ENCODE measurements around the gene SIGLEC6. TPM values are rescaled to one million over a fixed set of nuclear protein-coding genes. Genes with fewer than 3 reads are reported as not detected.
"Not testable (repeated sequence)": the region's sequence is repeated elsewhere in the genome, so short reads cannot be mapped to it uniquely, and the experiment has no call there.

The SIGLEC6 gene
- polyA plus RNA-seq, 2 donors, result 0.13 TPM; not detected in 1

- H3K4me3 ChIP-seq (ENCODE audit: low read depth in 1 of 2, low read length in 2 of 2), result no peak overlapping the region
- H3K4me1 ChIP-seq (ENCODE audit: control insufficient read depth in 2 of 2, insufficient read depth in 2 of 2, low read length in 1 of 2), result no peaks in the 10 kb centered on the region
- no peaks in the 10 kb centered on the region for H3K36me3 ChIP-seq (ENCODE audit: control insufficient read depth in 2 of 2, insufficient read depth in 2 of 2, low read length in 1 of 2)
- 47 to 49% methylated on average over 3 of the region's 3 CpGs for WGBS, 2 donors
- H3K9me3 ChIP-seq (ENCODE audit: control insufficient read depth in 2 of 2, insufficient read depth in 1 of 2, low read depth in 1 of 2, low read length in 1 of 2), result peaks cover 0 to 4% of the 10 kb centered on the region in 2 donors
- no peak overlapping the region for H3K27ac ChIP-seq (ENCODE audit: low read depth in 2 of 2, low read length in 1 of 2)
- no peaks in the 10 kb centered on the region for H3K27me3 ChIP-seq (ENCODE audit: control insufficient read depth in 1 of 2, insufficient read depth in 2 of 2, low read length in 2 of 2)
Observed at GRCh38 chr19:51503896-51504295, 27.6 kb downstream of the SIGLEC6 start.

DNA sequence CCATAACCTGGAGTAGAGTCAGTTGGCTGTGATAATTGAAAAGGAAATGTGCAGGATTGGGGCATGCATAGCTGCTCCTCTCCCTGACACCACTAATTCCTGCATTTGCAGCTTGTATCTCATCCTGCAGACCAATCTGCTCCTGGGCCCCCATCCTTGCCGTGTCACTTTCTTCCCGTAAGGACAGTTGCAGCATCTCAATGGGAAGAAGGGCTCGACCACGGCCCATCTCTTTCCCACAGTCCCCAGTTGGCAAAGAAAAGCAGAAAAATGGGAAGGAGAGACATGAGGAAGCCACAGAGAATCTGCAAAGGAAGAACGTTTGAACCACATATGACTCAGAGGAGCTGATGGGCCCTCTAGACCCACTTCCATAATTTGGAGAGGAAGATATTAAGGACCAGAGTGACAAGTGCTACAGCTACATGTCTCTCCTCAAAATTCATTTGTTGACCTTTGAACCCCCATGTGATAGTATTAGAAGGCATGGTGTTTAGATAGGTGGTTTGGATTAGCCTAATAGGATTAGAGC is 28.1 kb downstream of the SIGLEC6 start:
- H3K4me1 ChIP-seq (ENCODE audit: control insufficient read depth in 2 of 2, insufficient read depth in 2 of 2, low read length in 1 of 2), result no peaks in the 10 kb centered on the region
- no peak overlapping the region for H3K27ac ChIP-seq (ENCODE audit: low read depth in 2 of 2, low read length in 1 of 2)
- 74 to 78% methylated on average over 5 of the region's 5 CpGs for WGBS, 2 donors
- H3K27me3 ChIP-seq (ENCODE audit: control insufficient read depth in 1 of 2, insufficient read depth in 2 of 2, low read length in 2 of 2), result no peaks in the 10 kb centered on the region
- no peak overlapping the region for H3K4me3 ChIP-seq (ENCODE audit: low read depth in 1 of 2, low read length in 2 of 2)
- H3K36me3 ChIP-seq (ENCODE audit: control insufficient read depth in 2 of 2, insufficient read depth in 2 of 2, low read length in 1 of 2), result no peaks in the 10 kb centered on the region
- H3K9me3 ChIP-seq (ENCODE audit: control insufficient read depth in 2 of 2, insufficient read depth in 1 of 2, low read depth in 1 of 2, low read length in 1 of 2), result peaks cover 0 to 4% of the 10 kb centered on the region in 2 donors

- H3K27ac ChIP-seq (ENCODE audit: low read depth in 2 of 2, low read length in 1 of 2), result no peak within 1 kb of the TSS
- WGBS, 2 donors, result 59 to 72% methylated on average over 12 of the region's 12 CpGs
- H3K36me3 ChIP-seq (ENCODE audit: control insufficient read depth in 2 of 2, insufficient read depth in 2 of 2, low read length in 1 of 2), result no peaks in the 10 kb centered on the region
- no peaks in the 10 kb centered on the region for H3K4me1 ChIP-seq (ENCODE audit: control insufficient read depth in 2 of 2, insufficient read depth in 2 of 2, low read length in 1 of 2)
- peaks cover 0 to 4% of the 10 kb centered on the region in 2 donors for H3K9me3 ChIP-seq (ENCODE audit: control insufficient read depth in 2 of 2, insufficient read depth in 1 of 2, low read depth in 1 of 2, low read length in 1 of 2)
- H3K4me3 ChIP-seq (ENCODE audit: low read depth in 1 of 2, low read length in 2 of 2), result no peak within 1 kb of the TSS
- H3K27me3 ChIP-seq (ENCODE audit: control insufficient read depth in 1 of 2, insufficient read depth in 2 of 2, low read length in 2 of 2), result no peaks in the 10 kb centered on the region
Observed at GRCh38 chr19:51501594-51502263, 29.7 kb downstream of the SIGLEC6 start, which contains the start of gene SIGLEC12. Gene SIGLEC12 (minus strand): TSS chr19:51501800. CDS start chr19:51501733, 67 bp downstream.

DNA sequence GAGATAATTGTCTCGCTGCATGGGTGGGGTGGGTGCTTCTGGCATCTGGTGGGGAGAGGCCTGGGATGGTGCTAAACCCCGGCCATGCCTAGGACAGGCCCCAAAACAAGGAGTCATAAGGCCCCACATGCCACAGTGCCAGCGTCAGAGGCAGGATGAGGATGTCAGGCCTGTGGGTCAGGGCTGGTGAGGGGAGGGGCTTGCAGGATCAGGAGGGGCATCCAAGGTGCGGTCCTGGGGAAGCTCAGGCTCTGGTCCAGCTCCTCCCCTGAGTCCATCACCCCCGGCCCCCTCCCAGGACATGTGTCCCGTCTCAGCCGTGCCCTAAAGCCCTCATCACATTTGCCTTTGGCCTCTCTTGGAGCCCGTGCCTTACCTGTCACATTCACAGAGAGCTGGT is 30.5 kb downstream of the SIGLEC6 start:
- not testable (repeated sequence) for H3K27ac ChIP-seq (ENCODE audit: low read depth in 2 of 2, low read length in 1 of 2); H3K36me3 ChIP-seq (ENCODE audit: control insufficient read depth in 2 of 2, insufficient read depth in 2 of 2, low read length in 1 of 2); H3K4me3 ChIP-seq (ENCODE audit: low read depth in 1 of 2, low read length in 2 of 2); H3K27me3 ChIP-seq (ENCODE audit: control insufficient read depth in 1 of 2, insufficient read depth in 2 of 2, low read length in 2 of 2); H3K9me3 ChIP-seq (ENCODE audit: control insufficient read depth in 2 of 2, insufficient read depth in 1 of 2, low read depth in 1 of 2, low read length in 1 of 2); H3K4me1 ChIP-seq (ENCODE audit: control insufficient read depth in 2 of 2, insufficient read depth in 2 of 2, low read length in 1 of 2)
- 51 to 60% methylated on average over 7 to 8 of the region's 8 CpGs for WGBS, 2 donors

DNA sequence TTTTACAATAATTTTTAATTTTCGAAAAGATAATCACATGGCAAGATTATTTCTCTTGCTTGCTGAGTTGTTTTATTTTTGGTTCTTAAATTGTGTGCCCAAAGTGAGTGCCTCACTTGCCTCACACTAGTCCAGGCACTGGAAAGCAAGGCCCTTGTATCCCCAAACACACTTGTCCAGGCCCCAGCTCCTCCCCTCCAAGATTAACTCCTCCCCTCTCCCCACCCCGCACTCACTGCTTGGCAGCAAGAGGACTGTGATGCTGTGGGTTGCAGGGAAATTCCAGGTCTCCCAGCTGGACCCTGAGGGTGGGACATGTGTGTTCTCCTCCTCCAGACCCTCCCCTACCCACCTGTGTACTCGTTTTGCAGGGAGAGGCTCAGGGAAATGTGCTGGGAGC is 33.8 kb downstream of the SIGLEC6 start:
- H3K27me3 ChIP-seq (ENCODE audit: control insufficient read depth in 1 of 2, insufficient read depth in 2 of 2, low read length in 2 of 2), result no peaks in the 10 kb centered on the region
- H3K9me3 ChIP-seq (ENCODE audit: control insufficient read depth in 2 of 2, insufficient read depth in 1 of 2, low read depth in 1 of 2, low read length in 1 of 2), result no peaks in the 10 kb centered on the region
- no peak overlapping the region for H3K4me3 ChIP-seq (ENCODE audit: low read depth in 1 of 2, low read length in 2 of 2)
- no peaks in the 10 kb centered on the region for H3K4me1 ChIP-seq (ENCODE audit: control insufficient read depth in 2 of 2, insufficient read depth in 2 of 2, low read length in 1 of 2)
- H3K27ac ChIP-seq (ENCODE audit: low read depth in 2 of 2, low read length in 1 of 2), result no peak overlapping the region
- no peaks in the 10 kb centered on the region for H3K36me3 ChIP-seq (ENCODE audit: control insufficient read depth in 2 of 2, insufficient read depth in 2 of 2, low read length in 1 of 2)
- WGBS, 2 donors, result 44 to 57% methylated on average over 3 of the region's 3 CpGs

DNA sequence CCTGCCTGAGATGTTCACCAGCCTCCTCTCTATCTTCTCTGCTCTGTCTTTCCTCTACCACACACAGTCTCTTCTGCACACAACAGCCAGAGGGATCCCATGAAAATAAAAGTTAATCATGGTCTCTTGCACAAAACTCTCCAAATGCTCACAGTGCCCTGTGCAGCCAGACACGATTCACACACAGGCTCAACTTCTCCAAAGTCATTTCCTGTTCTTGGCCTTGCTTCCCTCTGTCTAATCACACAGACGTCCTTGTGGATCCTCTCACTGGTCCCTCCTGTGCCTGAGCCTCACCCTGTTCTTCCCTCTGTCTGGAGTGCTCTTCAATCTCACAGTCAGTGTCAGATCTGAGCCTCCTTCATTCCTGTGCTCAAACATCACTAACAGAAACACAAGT is 37.7 kb downstream of the SIGLEC6 start:
- H3K4me1 ChIP-seq (ENCODE audit: control insufficient read depth in 2 of 2, insufficient read depth in 2 of 2, low read length in 1 of 2), result no peaks in the 10 kb centered on the region
- no peaks in the 10 kb centered on the region for H3K9me3 ChIP-seq (ENCODE audit: control insufficient read depth in 2 of 2, insufficient read depth in 1 of 2, low read depth in 1 of 2, low read length in 1 of 2)
- WGBS, 2 donors, result 31 to 32% methylated on average over 2 of the region's 2 CpGs

GRCh38 chr19:51491586-51491985 is 39.9 kb downstream of the SIGLEC6 start:
- WGBS, 2 donors, result 79 to 80% methylated on average over 7 of the region's 7 CpGs
- H3K27ac ChIP-seq (ENCODE audit: low read depth in 2 of 2, low read length in 1 of 2), result no peak overlapping the region
- H3K4me3 ChIP-seq (ENCODE audit: low read depth in 1 of 2, low read length in 2 of 2), result no peak overlapping the region
- H3K27me3 ChIP-seq (ENCODE audit: control insufficient read depth in 1 of 2, insufficient read depth in 2 of 2, low read length in 2 of 2), result no peaks in the 10 kb centered on the region
- no peaks in the 10 kb centered on the region for H3K36me3 ChIP-seq (ENCODE audit: control insufficient read depth in 2 of 2, insufficient read depth in 2 of 2, low read length in 1 of 2)
- H3K4me1 ChIP-seq (ENCODE audit: control insufficient read depth in 2 of 2, insufficient read depth in 2 of 2, low read length in 1 of 2), result no peaks in the 10 kb centered on the region
- no peaks in the 10 kb centered on the region for H3K9me3 ChIP-seq (ENCODE audit: control insufficient read depth in 2 of 2, insufficient read depth in 1 of 2, low read depth in 1 of 2, low read length in 1 of 2)

More for the DNA sequence above, 37.7 kb downstream of the SIGLEC6 start:
- H3K27me3 ChIP-seq (ENCODE audit: control insufficient read depth in 1 of 2, insufficient read depth in 2 of 2, low read length in 2 of 2), result no peaks in the 10 kb centered on the region
- no peak overlapping the region for H3K27ac ChIP-seq (ENCODE audit: low read depth in 2 of 2, low read length in 1 of 2)
- H3K36me3 ChIP-seq (ENCODE audit: control insufficient read depth in 2 of 2, insufficient read depth in 2 of 2, low read length in 1 of 2), result no peaks in the 10 kb centered on the region
- H3K4me3 ChIP-seq (ENCODE audit: low read depth in 1 of 2, low read length in 2 of 2), result no peak overlapping the region

GRCh38 chr19:51490676-51491075 is 40.8 kb downstream of the SIGLEC6 start:
- H3K27me3 ChIP-seq (ENCODE audit: control insufficient read depth in 1 of 2, insufficient read depth in 2 of 2, low read length in 2 of 2), result no peaks in the 10 kb centered on the region
- H3K27ac ChIP-seq (ENCODE audit: low read depth in 2 of 2, low read length in 1 of 2), result no peak overlapping the region
- H3K4me3 ChIP-seq (ENCODE audit: low read depth in 1 of 2, low read length in 2 of 2), result no peak overlapping the region
- no peaks in the 10 kb centered on the region for H3K9me3 ChIP-seq (ENCODE audit: control insufficient read depth in 2 of 2, insufficient read depth in 1 of 2, low read depth in 1 of 2, low read length in 1 of 2)
- no peaks in the 10 kb centered on the region for H3K36me3 ChIP-seq (ENCODE audit: control insufficient read depth in 2 of 2, insufficient read depth in 2 of 2, low read length in 1 of 2)
- 49 to 52% methylated on average over 14 of the region's 14 CpGs for WGBS, 2 donors
- H3K4me1 ChIP-seq (ENCODE audit: control insufficient read depth in 2 of 2, insufficient read depth in 2 of 2, low read length in 1 of 2), result no peaks in the 10 kb centered on the region

- Histone ChIP-seq H3K27me3 (ENCODE audit: control insufficient read depth in 1 of 2, insufficient read depth in 2 of 2, low read length in 2 of 2) (no peaks in the 10 kb centered on the region), H3K9me3 (ENCODE audit: control insufficient read depth in 2 of 2, insufficient read depth in 1 of 2, low read depth in 1 of 2, low read length in 1 of 2) (no peaks in the 10 kb centered on the region), H3K4me3 (ENCODE audit: low read depth in 1 of 2, low read length in 2 of 2) (no peak overlapping the region), H3K4me1 (ENCODE audit: control insufficient read depth in 2 of 2, insufficient read depth in 2 of 2, low read length in 1 of 2) (no peaks in the 10 kb centered on the region), H3K36me3 (ENCODE audit: control insufficient read depth in 2 of 2, insufficient read depth in 2 of 2, low read length in 1 of 2) (no peaks in the 10 kb centered on the region), H3K27ac (ENCODE audit: low read depth in 2 of 2, low read length in 1 of 2) (no peak overlapping the region)
- 39 to 40% methylated on average over 2 of the region's 2 CpGs for WGBS, 2 donors
Observed at GRCh38 chr19:51489113-51489512, 42.4 kb downstream of the SIGLEC6 start.

DNA sequence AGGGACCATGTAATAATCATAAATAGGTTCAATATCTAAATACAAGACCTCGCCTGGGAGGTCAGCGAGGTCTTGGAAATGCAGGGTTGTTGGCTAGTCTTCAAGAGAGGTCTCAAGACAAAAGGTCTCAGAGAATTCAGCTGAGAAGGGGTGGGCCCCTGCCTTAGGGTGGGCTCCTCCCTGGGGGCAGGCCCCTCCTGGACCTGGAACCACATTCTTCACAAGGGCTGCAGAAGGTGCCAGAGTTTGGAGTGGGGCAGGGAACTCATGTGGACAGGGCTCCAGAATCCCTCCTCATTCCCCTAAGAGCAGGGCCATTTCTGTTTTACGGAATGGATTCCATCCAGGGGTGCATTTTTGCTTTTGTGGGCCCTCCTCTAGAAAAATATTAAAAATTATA is 43.0 kb downstream of the SIGLEC6 start:
- Histone ChIP-seq H3K4me3 (ENCODE audit: low read depth in 1 of 2, low read length in 2 of 2) (no peak overlapping the region), H3K27ac (ENCODE audit: low read depth in 2 of 2, low read length in 1 of 2) (no peak overlapping the region), H3K4me1 (ENCODE audit: control insufficient read depth in 2 of 2, insufficient read depth in 2 of 2, low read length in 1 of 2) (no peaks in the 10 kb centered on the region), H3K9me3 (ENCODE audit: control insufficient read depth in 2 of 2, insufficient read depth in 1 of 2, low read depth in 1 of 2, low read length in 1 of 2) (no peaks in the 10 kb centered on the region), H3K27me3 (ENCODE audit: control insufficient read depth in 1 of 2, insufficient read depth in 2 of 2, low read length in 2 of 2) (no peaks in the 10 kb centered on the region), H3K36me3 (ENCODE audit: control insufficient read depth in 2 of 2, insufficient read depth in 2 of 2, low read length in 1 of 2) (no peaks in the 10 kb centered on the region)
- WGBS, 2 donors, result 68 to 72% methylated on average over 3 of the region's 3 CpGs
